Measurements from ENCODE around the gene CYP39A1.

DNA sequence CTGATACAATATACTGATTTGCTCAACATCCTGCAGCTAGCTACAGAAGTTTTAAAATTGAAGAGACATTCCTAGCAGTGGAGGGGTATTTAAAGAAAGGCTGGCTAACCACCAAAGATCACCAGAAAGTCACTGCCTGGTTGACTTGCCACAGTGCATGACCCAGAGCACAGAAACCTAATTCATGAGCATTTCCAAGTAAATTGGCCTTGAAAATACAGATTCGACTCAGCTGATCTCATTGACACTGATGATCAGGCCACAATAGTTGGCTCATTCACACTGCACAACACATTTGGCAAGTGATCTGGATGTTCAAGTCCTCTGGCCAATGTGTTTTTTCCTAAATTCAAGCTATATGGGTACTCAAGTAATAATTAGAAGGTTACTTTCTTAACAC, 21.8 kb upstream of the CYP39A1 start:
- TF ChIP-seq, protein P1, sequence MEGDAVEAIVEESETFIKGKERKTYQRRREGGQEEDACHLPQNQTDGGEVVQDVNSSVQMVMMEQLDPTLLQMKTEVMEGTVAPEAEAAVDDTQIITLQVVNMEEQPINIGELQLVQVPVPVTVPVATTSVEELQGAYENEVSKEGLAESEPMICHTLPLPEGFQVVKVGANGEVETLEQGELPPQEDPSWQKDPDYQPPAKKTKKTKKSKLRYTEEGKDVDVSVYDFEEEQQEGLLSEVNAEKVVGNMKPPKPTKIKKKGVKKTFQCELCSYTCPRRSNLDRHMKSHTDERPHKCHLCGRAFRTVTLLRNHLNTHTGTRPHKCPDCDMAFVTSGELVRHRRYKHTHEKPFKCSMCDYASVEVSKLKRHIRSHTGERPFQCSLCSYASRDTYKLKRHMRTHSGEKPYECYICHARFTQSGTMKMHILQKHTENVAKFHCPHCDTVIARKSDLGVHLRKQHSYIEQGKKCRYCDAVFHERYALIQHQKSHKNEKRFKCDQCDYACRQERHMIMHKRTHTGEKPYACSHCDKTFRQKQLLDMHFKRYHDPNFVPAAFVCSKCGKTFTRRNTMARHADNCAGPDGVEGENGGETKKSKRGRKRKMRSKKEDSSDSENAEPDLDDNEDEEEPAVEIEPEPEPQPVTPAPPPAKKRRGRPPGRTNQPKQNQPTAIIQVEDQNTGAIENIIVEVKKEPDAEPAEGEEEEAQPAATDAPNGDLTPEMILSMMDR (conservative IDR thresholded peaks at IDR 0.05 in 1 of 2, IDR thresholded peaks at IDR 0.05 in 1 of 2; ENCODE audit: extremely low read depth in 1 of 2, insufficient read depth in 1 of 2, low read depth in 1 of 2, low read length in 2 of 2), result no peak
- no peak for TF ChIP-seq EZH2 (IDR thresholded peaks at IDR 0.05; ENCODE audit: borderline replicate concordance, low read length)
